Ovary (tissue), 3 donors: ENCODE data around the gene ACSM2A.
"Not testable (repeated sequence)": the region's sequence is repeated elsewhere in the genome, so short reads cannot be mapped to it uniquely, and the experiment has no call there.

ENCODE experiments used
- CTCF ChIP-seq, 3 donors: fragments of 450-650 bp in 2 of 3; fragments of 200-600 bp in 1 of 3; IDR thresholded peaks; one replicate each; pipeline versions ENCODE4 v1.5.1 to v1.8.0; 2016 to 2022; ENCODE audit warnings: antibody characterized with exemption in 3 of 3, mild to moderate bottlenecking in 1 of 3
- POLR2A ChIP-seq: fragments of 450-650 bp; IDR thresholded peaks from one replicate; pipeline ENCODE4 v1.6.1; 2017; ENCODE audit warnings: antibody characterized with exemption, mild to moderate bottlenecking, moderate library complexity
- donor health status: DM: no; HTN: no; CAD: no.

GRCh38 chr16:20483989-20484388, 32.7 kb downstream of the ACSM2A start:
- TF ChIP-seq CTCF (IDR thresholded peaks at IDR 0.05); POLR2A: not testable (repeated sequence)
